Measurements from ENCODE around the gene FEM1B. TPM values are rescaled to one million over a fixed set of nuclear protein-coding genes. Genes with fewer than 3 reads are reported as not detected.

The FEM1B gene
- total RNA-seq, 1 donor from 2014 or later = 71.1 TPM

- no peak for DNase-seq (ENCODE audit: extremely low spot score, unreplicated experiment)
- Mint-ChIP-seq H3K9me3 (ENCODE audit: unreplicated experiment) (no peaks in the 10 kb centered on the region), H3K36me3 (ENCODE audit: unreplicated experiment) (peaks cover 70% of the 10 kb centered on the region), H3K27me3 (ENCODE audit: unreplicated experiment) (no peaks in the 10 kb centered on the region), H3K4me3 (ENCODE audit: unreplicated experiment) (no peak overlapping the region), H3K27ac (ENCODE audit: unreplicated experiment) (peak overlapping the region; percentile 96), H3K4me1 (ENCODE audit: unreplicated experiment) (peaks cover 64% of the 10 kb centered on the region)
- TF ChIP-seq CTCF (IDR thresholded peaks at IDR 0.05) = no peak
Measured at GRCh38 chr15:68305420-68305871, 27.9 kb downstream of the FEM1B start.

- Mint-ChIP-seq H3K4me3 (ENCODE audit: unreplicated experiment) (no peak overlapping the region), H3K27me3 (ENCODE audit: unreplicated experiment) (no peaks in the 10 kb centered on the region), H3K36me3 (ENCODE audit: unreplicated experiment) (peaks cover 73% of the 10 kb centered on the region), H3K27ac (ENCODE audit: unreplicated experiment) (peak overlapping the region; percentile 96), H3K9me3 (ENCODE audit: unreplicated experiment) (no peaks in the 10 kb centered on the region), H3K4me1 (ENCODE audit: unreplicated experiment) (peaks cover 69% of the 10 kb centered on the region)
- TF ChIP-seq CTCF (IDR thresholded peaks at IDR 0.05) = no peak
- DNase-seq (ENCODE audit: extremely low spot score, unreplicated experiment) = no peak
Measured at GRCh38 chr15:68307131-68307928, 29.8 kb downstream of the FEM1B start.

GRCh38 chr15:68309024-68309423 is 31.5 kb downstream of the FEM1B start:
- Mint-ChIP-seq H3K4me1 (ENCODE audit: unreplicated experiment) (peaks cover 85% of the 10 kb centered on the region), H3K4me3 (ENCODE audit: unreplicated experiment) (no peak overlapping the region), H3K27me3 (ENCODE audit: unreplicated experiment) (no peaks in the 10 kb centered on the region), H3K9me3 (ENCODE audit: unreplicated experiment) (no peaks in the 10 kb centered on the region), H3K27ac (ENCODE audit: unreplicated experiment) (peak overlapping the region; percentile 96), H3K36me3 (ENCODE audit: unreplicated experiment) (peaks cover 79% of the 10 kb centered on the region)
- DNase-seq (ENCODE audit: extremely low spot score, unreplicated experiment) = no peak
- TF ChIP-seq CTCF (IDR thresholded peaks at IDR 0.05) = no peak

- Mint-ChIP-seq H3K4me1 (ENCODE audit: unreplicated experiment) (peaks cover 86% of the 10 kb centered on the region), H3K27me3 (ENCODE audit: unreplicated experiment) (no peaks in the 10 kb centered on the region), H3K27ac (ENCODE audit: unreplicated experiment) (peak overlapping the region; percentile 96), H3K9me3 (ENCODE audit: unreplicated experiment) (no peaks in the 10 kb centered on the region), H3K36me3 (ENCODE audit: unreplicated experiment) (peaks cover 79% of the 10 kb centered on the region), H3K4me3 (ENCODE audit: unreplicated experiment) (no peak overlapping the region)
- no peak for TF ChIP-seq CTCF (IDR thresholded peaks at IDR 0.05)
- DNase-seq (ENCODE audit: extremely low spot score, unreplicated experiment) = peak; percentile 54
Measured at GRCh38 chr15:68310178-68310803, 32.7 kb downstream of the FEM1B start.

- no peaks in the 10 kb centered on the region for H3K9me3 Mint-ChIP-seq (ENCODE audit: unreplicated experiment)
- no peak overlapping the region for H3K4me3 Mint-ChIP-seq (ENCODE audit: unreplicated experiment)
- peaks cover 81% of the 10 kb centered on the region for H3K36me3 Mint-ChIP-seq (ENCODE audit: unreplicated experiment)
- peak overlapping the region; percentile 96 for H3K27ac Mint-ChIP-seq (ENCODE audit: unreplicated experiment)
- H3K4me1 Mint-ChIP-seq (ENCODE audit: unreplicated experiment) = peaks cover 92% of the 10 kb centered on the region
- no peaks in the 10 kb centered on the region for H3K27me3 Mint-ChIP-seq (ENCODE audit: unreplicated experiment)
- no peak for TF ChIP-seq CTCF (IDR thresholded peaks at IDR 0.05)
- DNase-seq (ENCODE audit: extremely low spot score, unreplicated experiment) = peak; percentile 78
Measured at GRCh38 chr15:68310804-68311463, 33.4 kb downstream of the FEM1B start.

All from osteocyte (in vitro differentiated cells).